ENCODE data around the gene EPS8L2. TPM values are rescaled to one million over a fixed set of nuclear protein-coding genes. Genes with fewer than 3 reads are reported as not detected.
"Not testable (repeated sequence)": the region's sequence is repeated elsewhere in the genome, so short reads cannot be mapped to it uniquely, and the experiment has no call there.

Gene EPS8L2
- total and polyA plus RNA-seq, 2 donors (not counting 1 experiment from before 2014, with no cell fraction given): 13.9 to 22.7 TPM

- Histone ChIP-seq H3K4me1 (ENCODE audit: control insufficient read depth in 2 of 2, insufficient read depth in 2 of 2, low read length in 2 of 2) (peaks cover 7 to 8% of the 10 kb centered on the region in 2 donors), H3K9me3 (ENCODE audit: control extremely low read depth in 1 of 3, control insufficient read depth in 2 of 3, insufficient read depth in 1 of 3, low read length in 2 of 3) (no peaks in the 10 kb centered on the region), H3K79me2 (ENCODE audit: control insufficient read depth, insufficient read depth, low read length) (peaks cover 40% of the 10 kb centered on the region), H3K36me3 (replicated peaks in 1 of 2; ENCODE audit: control extremely low read depth in 1 of 2, control insufficient read depth in 1 of 2, extremely low read depth in 1 of 2, insufficient read depth in 2 of 2, low read length in 1 of 2) (peaks cover 0 to 44% of the 10 kb centered on the region in 2 experiments), H4K20me1 (ENCODE audit: control insufficient read depth, insufficient read depth, low read length, poor library complexity, severe bottlenecking) (peaks cover 34% of the 10 kb centered on the region), H3K4me3 (ENCODE audit: control extremely low read depth in 1 of 5, extremely low read depth in 1 of 5, insufficient read depth in 1 of 5, low read depth in 2 of 5, low read length in 4 of 5) (no peak overlapping the region), H3K9ac (ENCODE audit: low read length) (no peak overlapping the region), H3K4me2 (replicated peaks; ENCODE audit: low read depth, low read length, poor library complexity, severe bottlenecking) (no peak overlapping the region), H2AFZ (ENCODE audit: insufficient read depth, low read depth, low read length, poor library complexity, severe bottlenecking) (no peak overlapping the region), H3K27me3 (replicated peaks in 1 of 4; ENCODE audit: control extremely low read depth in 1 of 4, control insufficient read depth in 3 of 4, insufficient read depth in 4 of 4, low read length in 3 of 4) (no peaks in the 10 kb centered on the region), H3K27ac (ENCODE audit: low read length in 2 of 2) (no peak overlapping the region)
- Mint-ChIP-seq H3K4me1 (peaks cover 21% of the 10 kb centered on the region), H3K4me3 (no peak overlapping the region), H3K27ac (no peak overlapping the region), H3K9me3 (ENCODE audit: insufficient read depth) (no peaks in the 10 kb centered on the region), H3K27me3 (no peaks in the 10 kb centered on the region)
- ChIA-PET POLR2A (no interaction called here), CTCF (no interaction called here)
- intact Hi-C loops (cut with micrococcal nuclease): no loop called here
- TF ChIP-seq EZH2 (IDR thresholded peaks at IDR 0.05; ENCODE audit: borderline replicate concordance, insufficient read depth, low read depth, low read length, poor library complexity, severe bottlenecking) (no peak), CTCF (IDR thresholded peaks at IDR 0.05) (no peak)
- no peak for DNase-seq
- WGBS (ENCODE audit: insufficient coverage): 66% methylated on average over 9 of the region's 9 CpGs
- ATAC-seq (ENCODE audit: low read depth): no peak
Measured at GRCh38 chr11:688681-689080, 17.4 kb upstream of the EPS8L2 start.

- Histone ChIP-seq H2AFZ (ENCODE audit: insufficient read depth, low read depth, low read length, poor library complexity, severe bottlenecking) (no peak overlapping the region), H3K4me3 (ENCODE audit: control extremely low read depth in 1 of 5, extremely low read depth in 1 of 5, insufficient read depth in 1 of 5, low read depth in 2 of 5, low read length in 4 of 5) (no peak overlapping the region), H3K9me3 (ENCODE audit: control extremely low read depth in 1 of 3, control insufficient read depth in 2 of 3, insufficient read depth in 1 of 3, low read length in 2 of 3) (no peaks in the 10 kb centered on the region), H4K20me1 (ENCODE audit: control insufficient read depth, insufficient read depth, low read length, poor library complexity, severe bottlenecking) (peaks cover 40% of the 10 kb centered on the region), H3K79me2 (ENCODE audit: control insufficient read depth, insufficient read depth, low read length) (peaks cover 46% of the 10 kb centered on the region), H3K9ac (ENCODE audit: low read length) (no peak overlapping the region), H3K4me1 (ENCODE audit: control insufficient read depth in 2 of 2, insufficient read depth in 2 of 2, low read length in 2 of 2) (peaks cover 14 to 15% of the 10 kb centered on the region in 2 donors), H3K4me2 (replicated peaks; ENCODE audit: low read depth, low read length, poor library complexity, severe bottlenecking) (no peak overlapping the region), H3K36me3 (replicated peaks in 1 of 2; ENCODE audit: control extremely low read depth in 1 of 2, control insufficient read depth in 1 of 2, extremely low read depth in 1 of 2, insufficient read depth in 2 of 2, low read length in 1 of 2) (peaks cover 0 to 36% of the 10 kb centered on the region in 2 experiments), H3K27ac (ENCODE audit: low read length in 2 of 2) (no peak overlapping the region), H3K27me3 (replicated peaks in 1 of 4; ENCODE audit: control extremely low read depth in 1 of 4, control insufficient read depth in 3 of 4, insufficient read depth in 4 of 4, low read length in 3 of 4) (no peaks in the 10 kb centered on the region)
- no peak for TF ChIP-seq EZH2 (IDR thresholded peaks at IDR 0.05; ENCODE audit: borderline replicate concordance, insufficient read depth, low read depth, low read length, poor library complexity, severe bottlenecking)
- no peak for TF ChIP-seq CTCF (IDR thresholded peaks at IDR 0.05)
- ChIA-PET POLR2A (interaction anchor here (0.7 kb wide), 2 partner anchors 16 to 18 kb away, joined by 4 to 8 read pairs; no protein-coding TSS in a partner anchor), CTCF (no interaction called here)
- 87% methylated on average over 7 of the region's 7 CpGs for WGBS (ENCODE audit: insufficient coverage)
- intact Hi-C loops (cut with micrococcal nuclease): no loop called here
- Mint-ChIP-seq H3K27me3 (no peaks in the 10 kb centered on the region), H3K4me3 (no peak overlapping the region), H3K27ac (no peak overlapping the region), H3K4me1 (peaks cover 23% of the 10 kb centered on the region), H3K9me3 (ENCODE audit: insufficient read depth) (no peaks in the 10 kb centered on the region)
- ATAC-seq (ENCODE audit: low read depth) (no peak), DNase-seq (no peak)
Measured at GRCh38 chr11:689625-690024, 16.4 kb upstream of the EPS8L2 start.

- H3K27ac Mint-ChIP-seq; H3K9ac ChIP-seq (ENCODE audit: low read length); DNase-seq; ATAC-seq (ENCODE audit: low read depth); H3K9me3 Mint-ChIP-seq (ENCODE audit: insufficient read depth); H2AFZ ChIP-seq (ENCODE audit: insufficient read depth, low read depth, low read length, poor library complexity, severe bottlenecking); H3K4me3 Mint-ChIP-seq; H3K4me3 ChIP-seq (ENCODE audit: control extremely low read depth in 1 of 5, extremely low read depth in 1 of 5, insufficient read depth in 1 of 5, low read depth in 2 of 5, low read length in 4 of 5); H3K4me2 ChIP-seq (replicated peaks; ENCODE audit: low read depth, low read length, poor library complexity, severe bottlenecking); H3K27ac ChIP-seq (ENCODE audit: low read length in 2 of 2); POLR2A ChIA-PET; CTCF ChIA-PET; H3K27me3 ChIP-seq (replicated peaks in 1 of 4; ENCODE audit: control extremely low read depth in 1 of 4, control insufficient read depth in 3 of 4, insufficient read depth in 4 of 4, low read length in 3 of 4); intact Hi-C loops (cut with micrococcal nuclease); H3K9me3 ChIP-seq (ENCODE audit: control extremely low read depth in 1 of 3, control insufficient read depth in 2 of 3, insufficient read depth in 1 of 3, low read length in 2 of 3); H3K27me3 Mint-ChIP-seq: not testable (repeated sequence)
- H3K4me1 ChIP-seq (ENCODE audit: control insufficient read depth in 2 of 2, insufficient read depth in 2 of 2, low read length in 2 of 2): peaks cover 14 to 15% of the 10 kb centered on the region in 2 donors
- peaks cover 40% of the 10 kb centered on the region for H4K20me1 ChIP-seq (ENCODE audit: control insufficient read depth, insufficient read depth, low read length, poor library complexity, severe bottlenecking)
- H3K79me2 ChIP-seq (ENCODE audit: control insufficient read depth, insufficient read depth, low read length): peaks cover 46% of the 10 kb centered on the region
- WGBS (ENCODE audit: insufficient coverage): 90% methylated on average over 3 of the region's 3 CpGs
- peaks cover 0 to 32% of the 10 kb centered on the region in 2 experiments for H3K36me3 ChIP-seq (replicated peaks in 1 of 2; ENCODE audit: control extremely low read depth in 1 of 2, control insufficient read depth in 1 of 2, extremely low read depth in 1 of 2, insufficient read depth in 2 of 2, low read length in 1 of 2)
- peaks cover 23% of the 10 kb centered on the region for H3K4me1 Mint-ChIP-seq
Measured at GRCh38 chr11:690244-690643, 15.8 kb upstream of the EPS8L2 start.
